Erythroblast (primary cell): ENCODE data around the gene SNX25.

Source experiments
- GATA1 ChIP-seq: IDR thresholded peaks from 2 replicates; pipeline ENCODE4 v1.6.1; 2011; ENCODE audit warnings: low read depth, mild to moderate bottlenecking, control low read depth, low read length, moderate library complexity
- POLR2A ChIP-seq: IDR thresholded peaks from 2 replicates; pipeline ENCODE4 v1.6.1; 2011; ENCODE audit warnings: mild to moderate bottlenecking, low read length

DNA sequence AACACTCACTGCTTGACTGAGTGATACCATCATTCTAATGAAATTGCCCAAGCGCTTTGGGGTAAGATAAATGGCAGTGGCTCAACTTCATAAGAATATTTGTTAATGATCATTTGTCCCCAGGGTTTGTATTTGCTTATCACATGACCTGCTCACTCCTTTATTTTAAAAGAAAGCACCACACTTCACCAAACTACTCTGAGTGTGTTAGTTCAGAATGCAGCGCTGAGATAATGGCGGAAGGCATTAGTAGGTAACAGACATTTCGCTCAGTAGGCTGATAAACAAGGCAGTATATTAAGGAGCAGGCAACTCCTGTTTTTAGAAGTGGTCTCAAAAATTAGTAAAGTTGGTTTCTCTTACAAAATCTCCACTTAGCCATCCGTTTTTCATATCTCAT, 1.6 kb downstream of the SNX25 start:
- no peak for TF ChIP-seq POLR2A
- TF ChIP-seq GATA1: no peak
